ENCODE results near the gene PAPPA2. TPM values are rescaled to one million over a fixed set of nuclear protein-coding genes. Genes with fewer than 3 reads are reported as not detected.
A peak's percentile ranks its signal among the peaks of the same experiment; 100 is the strongest.

PAPPA2 gene
- total and polyA plus RNA-seq, 9 donors = 0.45 to 5.1 (median 0.56) TPM

DNA sequence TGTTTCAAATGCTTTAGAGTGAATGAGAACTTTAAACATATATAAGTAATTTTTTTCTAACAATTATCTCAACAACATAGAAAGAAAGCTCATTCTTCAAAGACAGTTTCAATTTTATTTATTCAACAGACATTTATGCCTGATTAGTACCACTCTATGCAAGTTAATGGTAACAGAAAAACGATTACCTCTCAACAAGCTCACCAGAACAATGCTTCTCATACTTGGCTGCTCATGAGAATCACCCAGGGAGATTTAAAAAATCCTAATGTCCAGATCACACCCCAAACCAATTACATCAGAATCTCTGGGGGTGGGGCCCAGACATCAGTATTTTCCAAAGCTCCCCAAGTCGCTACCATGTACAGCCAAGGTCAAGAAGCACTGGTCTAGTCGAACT lies 312.4 kb downstream of the PAPPA2 start:
- Histone ChIP-seq H3K4me1 (ENCODE audit: control insufficient read depth, insufficient read depth, low read length) (no peaks in the 10 kb centered on the region), H3K9me3 (replicated peaks; ENCODE audit: control insufficient read depth, low read depth, low read length) (no peaks in the 10 kb centered on the region), H3K4me3 (ENCODE audit: low read length) (no peak overlapping the region), H3K27ac (ENCODE audit: low read length) (no peak overlapping the region), H3K27me3 (ENCODE audit: control insufficient read depth, insufficient read depth, low read length) (no peaks in the 10 kb centered on the region), H3K36me3 (ENCODE audit: control insufficient read depth, insufficient read depth, low read length) (no peaks in the 10 kb centered on the region)
- no peak for DNase-seq
- 80% methylated on average over 1 of the region's 3 CpGs for WGBS (ENCODE audit: insufficient coverage)

DNA sequence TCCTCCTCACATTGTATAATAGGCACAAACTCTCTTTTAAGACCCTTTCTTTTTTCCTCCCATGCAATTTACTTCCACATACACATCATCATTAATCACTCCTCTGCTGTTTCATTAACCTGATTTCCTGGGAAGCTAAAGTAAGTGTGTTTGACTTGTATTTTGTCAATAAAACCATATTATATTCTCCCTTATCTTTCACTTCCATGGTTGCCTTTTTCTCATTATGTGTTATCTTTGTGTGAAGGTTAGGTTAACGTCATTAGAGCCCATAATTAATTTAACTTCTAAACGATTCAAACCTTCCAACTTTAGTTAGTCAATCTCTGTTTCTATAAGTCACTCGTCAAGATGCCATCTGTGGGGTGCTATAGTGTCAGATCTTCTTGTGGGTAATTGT lies 313.0 kb downstream of the PAPPA2 start:
- Histone ChIP-seq H3K4me3 (ENCODE audit: low read length) (no peak overlapping the region), H3K4me1 (ENCODE audit: control insufficient read depth, insufficient read depth, low read length) (no peaks in the 10 kb centered on the region), H3K27me3 (ENCODE audit: control insufficient read depth, insufficient read depth, low read length) (no peaks in the 10 kb centered on the region), H3K9me3 (replicated peaks; ENCODE audit: control insufficient read depth, low read depth, low read length) (no peaks in the 10 kb centered on the region), H3K36me3 (ENCODE audit: control insufficient read depth, insufficient read depth, low read length) (no peaks in the 10 kb centered on the region), H3K27ac (ENCODE audit: low read length) (no peak overlapping the region)
- no peak for DNase-seq
- no CpG with 5 or more reads among the region's 3 CpGs for WGBS (ENCODE audit: insufficient coverage)

DNA sequence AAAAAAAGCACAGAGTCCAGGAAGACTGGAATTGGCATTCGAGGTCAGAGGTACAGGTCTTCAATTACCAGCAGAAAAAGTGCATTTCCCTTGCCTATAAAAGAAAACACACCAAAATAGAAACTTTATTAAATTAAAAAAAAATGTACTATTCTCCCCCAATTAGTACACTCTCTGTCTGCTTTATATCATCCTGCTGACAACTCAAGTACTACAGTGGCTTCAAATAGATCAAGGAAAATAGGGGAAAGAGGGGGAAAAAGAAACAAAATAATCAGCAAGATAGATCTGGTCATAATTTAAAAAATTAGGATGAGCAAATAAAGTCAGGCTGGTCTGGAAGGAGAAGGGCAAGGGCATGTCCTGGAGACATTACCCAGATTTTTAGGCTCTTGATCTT lies 315.1 kb downstream of the PAPPA2 start:
- Histone ChIP-seq H3K4me3 (ENCODE audit: low read length) (no peak overlapping the region), H3K27me3 (ENCODE audit: control insufficient read depth, insufficient read depth, low read length) (no peaks in the 10 kb centered on the region), H3K36me3 (ENCODE audit: control insufficient read depth, insufficient read depth, low read length) (no peaks in the 10 kb centered on the region), H3K4me1 (ENCODE audit: control insufficient read depth, insufficient read depth, low read length) (no peaks in the 10 kb centered on the region), H3K9me3 (replicated peaks; ENCODE audit: control insufficient read depth, low read depth, low read length) (no peaks in the 10 kb centered on the region), H3K27ac (ENCODE audit: low read length) (no peak overlapping the region)
- DNase-seq = no peak
- no CpG with 5 or more reads among the region's 1 CpG for WGBS (ENCODE audit: insufficient coverage)

DNA sequence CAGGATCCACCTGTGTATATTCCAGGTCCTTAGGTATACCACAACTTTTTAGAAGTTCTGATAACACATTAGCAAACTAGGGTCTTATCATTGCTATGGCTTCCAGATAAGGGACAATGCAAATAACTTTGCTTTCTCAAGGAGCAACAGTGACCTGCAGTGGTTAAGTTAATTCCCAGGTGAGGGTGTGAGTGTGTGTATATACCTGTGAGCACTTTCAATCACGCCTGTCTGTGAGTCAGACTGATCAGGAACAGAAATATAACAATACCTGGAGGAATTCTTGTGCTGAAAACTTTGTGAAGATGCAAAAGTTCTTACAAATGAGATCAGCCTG lies 317.0 kb downstream of the PAPPA2 start:
- Histone ChIP-seq H3K36me3 (ENCODE audit: control insufficient read depth, insufficient read depth, low read length) (no peaks in the 10 kb centered on the region), H3K27me3 (ENCODE audit: control insufficient read depth, insufficient read depth, low read length) (no peaks in the 10 kb centered on the region), H3K27ac (ENCODE audit: low read length) (no peak overlapping the region), H3K4me3 (ENCODE audit: low read length) (no peak overlapping the region), H3K4me1 (ENCODE audit: control insufficient read depth, insufficient read depth, low read length) (no peaks in the 10 kb centered on the region), H3K9me3 (replicated peaks; ENCODE audit: control insufficient read depth, low read depth, low read length) (no peaks in the 10 kb centered on the region)
- no peak for DNase-seq
- 33% methylated on average over 1 of the region's 1 CpG for WGBS (ENCODE audit: insufficient coverage)

DNA sequence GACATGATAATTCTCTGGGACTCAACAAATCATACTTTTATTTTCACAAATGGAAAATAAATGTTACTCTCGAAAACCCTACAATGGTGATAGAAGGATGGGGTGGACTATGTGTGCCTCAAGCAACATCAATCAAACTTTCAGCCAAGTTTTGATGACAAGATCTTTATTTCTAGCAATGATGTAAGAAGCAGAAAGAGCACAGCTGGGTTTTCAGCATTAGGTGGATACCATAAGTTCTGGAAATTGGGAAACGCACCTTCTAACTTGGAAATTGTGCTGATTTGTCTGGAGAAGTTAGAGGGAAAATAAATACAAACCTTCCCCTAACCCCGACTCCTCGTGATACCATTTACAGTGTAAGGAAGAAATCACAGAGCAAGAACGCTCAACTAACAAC lies 320.3 kb downstream of the PAPPA2 start:
- H3K27me3 ChIP-seq (ENCODE audit: control insufficient read depth, insufficient read depth, low read length) = no peaks in the 10 kb centered on the region
- H3K4me1 ChIP-seq (ENCODE audit: control insufficient read depth, insufficient read depth, low read length) = peaks cover 3% of the 10 kb centered on the region
- H3K9me3 ChIP-seq (replicated peaks; ENCODE audit: control insufficient read depth, low read depth, low read length) = no peaks in the 10 kb centered on the region
- WGBS (ENCODE audit: insufficient coverage) = no CpG with 5 or more reads among the region's 5 CpGs
- no peak overlapping the region for H3K27ac ChIP-seq (ENCODE audit: low read length)
- no peaks in the 10 kb centered on the region for H3K36me3 ChIP-seq (ENCODE audit: control insufficient read depth, insufficient read depth, low read length)
- H3K4me3 ChIP-seq (ENCODE audit: low read length) = no peak overlapping the region
- DNase-seq = no peak

DNA sequence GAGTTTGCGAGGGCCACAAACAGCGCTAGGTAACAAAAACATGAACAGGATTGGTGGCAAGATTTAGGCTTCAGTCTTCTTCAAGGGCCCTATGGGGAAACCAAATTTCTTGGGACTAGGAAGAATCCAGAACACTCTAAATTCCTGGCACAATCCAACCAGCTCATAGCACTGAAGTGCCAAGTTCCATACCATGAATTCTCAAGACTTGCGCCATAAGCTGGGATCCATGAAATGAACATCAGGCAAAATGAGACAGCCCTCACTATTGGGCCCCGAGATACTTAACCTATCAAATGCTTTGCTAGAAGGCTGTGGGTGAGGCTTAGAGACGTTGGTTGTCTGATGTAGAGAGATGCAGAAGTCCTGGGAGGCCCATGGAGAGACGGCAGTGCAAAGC lies 322.1 kb downstream of the PAPPA2 start:
- no peaks in the 10 kb centered on the region for H3K27me3 ChIP-seq (ENCODE audit: control insufficient read depth, insufficient read depth, low read length)
- peaks cover 3% of the 10 kb centered on the region for H3K4me1 ChIP-seq (ENCODE audit: control insufficient read depth, insufficient read depth, low read length)
- DNase-seq = no peak
- H3K36me3 ChIP-seq (ENCODE audit: control insufficient read depth, insufficient read depth, low read length) = no peaks in the 10 kb centered on the region
- no peaks in the 10 kb centered on the region for H3K9me3 ChIP-seq (replicated peaks; ENCODE audit: control insufficient read depth, low read depth, low read length)
- no peak overlapping the region for H3K27ac ChIP-seq (ENCODE audit: low read length)
- H3K4me3 ChIP-seq (ENCODE audit: low read length) = no peak overlapping the region
- WGBS (ENCODE audit: insufficient coverage) = 81% methylated on average over 4 of the region's 6 CpGs

DNA sequence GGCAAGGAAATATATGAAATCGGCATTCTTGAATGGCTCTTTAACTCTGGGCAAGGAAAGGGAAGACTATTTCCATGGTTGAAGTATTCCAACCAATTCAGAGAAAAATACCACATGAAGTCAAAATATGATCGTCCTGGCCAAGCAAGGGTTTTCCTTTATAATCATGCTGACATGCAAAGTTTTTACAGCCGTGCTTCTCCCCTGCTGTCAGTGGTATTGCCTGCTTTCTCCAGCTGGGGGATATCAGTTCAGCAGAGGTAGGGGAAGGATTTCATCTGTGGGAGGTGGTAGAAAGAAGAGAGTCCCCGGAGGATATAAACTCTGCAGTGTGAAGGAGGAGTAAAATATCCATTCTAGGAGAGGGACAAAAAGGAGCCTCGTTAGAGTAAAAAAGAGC lies 322.8 kb downstream of the PAPPA2 start:
- 0% methylated on average over 1 of the region's 5 CpGs for WGBS (ENCODE audit: insufficient coverage)
- Histone ChIP-seq H3K4me3 (ENCODE audit: low read length) (no peak overlapping the region), H3K4me1 (ENCODE audit: control insufficient read depth, insufficient read depth, low read length) (peaks cover 3% of the 10 kb centered on the region), H3K36me3 (ENCODE audit: control insufficient read depth, insufficient read depth, low read length) (no peaks in the 10 kb centered on the region), H3K27ac (ENCODE audit: low read length) (no peak overlapping the region), H3K27me3 (ENCODE audit: control insufficient read depth, insufficient read depth, low read length) (no peaks in the 10 kb centered on the region), H3K9me3 (replicated peaks; ENCODE audit: control insufficient read depth, low read depth, low read length) (no peaks in the 10 kb centered on the region)
- DNase-seq = peak; percentile 71

DNA sequence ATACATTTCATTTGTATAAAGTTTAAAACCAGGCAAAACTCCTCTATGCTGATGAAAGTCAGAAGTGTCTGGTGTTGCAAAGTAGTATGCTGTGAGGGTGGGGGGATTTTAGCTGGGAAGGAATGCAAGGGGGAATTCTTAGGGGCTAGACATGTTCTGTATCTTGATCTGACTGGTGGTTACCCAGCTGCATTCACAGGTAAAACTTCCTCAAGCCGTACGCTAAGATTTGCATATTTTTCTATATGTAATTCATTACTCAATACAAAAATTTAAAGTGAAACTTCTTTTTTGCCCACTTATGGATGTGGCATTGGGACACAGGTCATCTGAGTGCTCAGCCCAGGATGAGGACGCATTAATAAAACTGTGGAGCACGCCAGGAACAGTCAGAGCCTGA lies 323.3 kb downstream of the PAPPA2 start:
- H3K36me3 ChIP-seq (ENCODE audit: control insufficient read depth, insufficient read depth, low read length) = no peaks in the 10 kb centered on the region
- H3K9me3 ChIP-seq (replicated peaks; ENCODE audit: control insufficient read depth, low read depth, low read length) = no peaks in the 10 kb centered on the region
- H3K4me3 ChIP-seq (ENCODE audit: low read length) = no peak overlapping the region
- H3K4me1 ChIP-seq (ENCODE audit: control insufficient read depth, insufficient read depth, low read length) = peaks cover 3% of the 10 kb centered on the region
- peak; percentile 28 for DNase-seq
- 42% methylated on average over 2 of the region's 4 CpGs for WGBS (ENCODE audit: insufficient coverage)
- no peaks in the 10 kb centered on the region for H3K27me3 ChIP-seq (ENCODE audit: control insufficient read depth, insufficient read depth, low read length)
- H3K27ac ChIP-seq (ENCODE audit: low read length) = no peak overlapping the region

DNA sequence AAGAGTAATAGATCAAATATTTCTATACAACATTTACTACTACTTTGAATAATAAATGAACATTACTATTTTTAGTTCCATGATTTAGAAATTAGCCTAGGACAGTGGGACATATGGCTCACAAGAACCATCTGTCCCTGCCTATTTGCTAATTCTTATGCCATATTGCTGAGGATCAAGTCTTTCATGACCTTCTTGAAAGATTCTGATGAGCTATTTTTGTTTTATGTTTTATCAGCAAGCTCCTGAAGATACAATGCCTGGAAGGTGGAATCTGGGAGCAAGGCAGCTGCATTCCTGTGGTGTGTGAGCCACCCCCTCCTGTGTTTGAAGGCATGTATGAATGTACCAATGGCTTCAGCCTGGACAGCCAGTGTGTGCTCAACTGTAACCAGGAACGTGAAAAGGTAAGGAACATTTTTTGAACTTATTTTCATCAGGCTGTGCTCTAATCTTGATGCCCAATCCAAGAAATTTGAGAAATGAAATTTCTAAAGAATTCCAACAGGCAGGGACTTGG lies 326.7 kb downstream of the PAPPA2 start:
- H3K4me1 ChIP-seq (ENCODE audit: control insufficient read depth, insufficient read depth, low read length) = peaks cover 3% of the 10 kb centered on the region
- no peak overlapping the region for H3K4me3 ChIP-seq (ENCODE audit: low read length)
- H3K36me3 ChIP-seq (ENCODE audit: control insufficient read depth, insufficient read depth, low read length) = no peaks in the 10 kb centered on the region
- no peak for DNase-seq
- no peaks in the 10 kb centered on the region for H3K9me3 ChIP-seq (replicated peaks; ENCODE audit: control insufficient read depth, low read depth, low read length)
- H3K27me3 ChIP-seq (ENCODE audit: control insufficient read depth, insufficient read depth, low read length) = no peaks in the 10 kb centered on the region
- WGBS (ENCODE audit: insufficient coverage) = 71% methylated on average over 1 of the region's 1 CpG
- H3K27ac ChIP-seq (ENCODE audit: low read length) = no peak overlapping the region

DNA sequence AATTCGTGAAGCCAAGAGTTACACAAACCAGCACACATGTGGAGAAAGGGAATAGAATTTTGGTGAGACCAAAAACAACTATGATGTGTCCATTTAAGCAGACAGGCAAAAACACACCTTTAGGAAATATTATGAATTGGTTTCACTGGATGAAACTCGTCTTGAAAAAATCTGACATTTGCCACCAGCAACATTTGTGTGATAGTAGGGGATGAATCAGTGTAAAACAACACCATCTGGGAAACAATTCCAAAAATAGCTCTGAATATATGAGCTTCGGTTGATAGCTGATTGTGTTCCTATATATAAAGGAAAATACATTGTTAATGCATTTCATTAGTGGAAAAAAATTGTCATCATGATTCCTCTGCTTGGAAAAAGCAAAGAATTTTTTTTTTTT lies 327.8 kb downstream of the PAPPA2 start:
- peak; percentile 46 for DNase-seq
- no peaks in the 10 kb centered on the region for H3K27me3 ChIP-seq (ENCODE audit: control insufficient read depth, insufficient read depth, low read length)
- no peaks in the 10 kb centered on the region for H3K9me3 ChIP-seq (replicated peaks; ENCODE audit: control insufficient read depth, low read depth, low read length)
- no peak overlapping the region for H3K27ac ChIP-seq (ENCODE audit: low read length)
- H3K4me1 ChIP-seq (ENCODE audit: control insufficient read depth, insufficient read depth, low read length) = peaks cover 3% of the 10 kb centered on the region
- no peak overlapping the region for H3K4me3 ChIP-seq (ENCODE audit: low read length)
- no CpG with 5 or more reads among the region's 3 CpGs for WGBS (ENCODE audit: insufficient coverage)
- no peaks in the 10 kb centered on the region for H3K36me3 ChIP-seq (ENCODE audit: control insufficient read depth, insufficient read depth, low read length)

DNA sequence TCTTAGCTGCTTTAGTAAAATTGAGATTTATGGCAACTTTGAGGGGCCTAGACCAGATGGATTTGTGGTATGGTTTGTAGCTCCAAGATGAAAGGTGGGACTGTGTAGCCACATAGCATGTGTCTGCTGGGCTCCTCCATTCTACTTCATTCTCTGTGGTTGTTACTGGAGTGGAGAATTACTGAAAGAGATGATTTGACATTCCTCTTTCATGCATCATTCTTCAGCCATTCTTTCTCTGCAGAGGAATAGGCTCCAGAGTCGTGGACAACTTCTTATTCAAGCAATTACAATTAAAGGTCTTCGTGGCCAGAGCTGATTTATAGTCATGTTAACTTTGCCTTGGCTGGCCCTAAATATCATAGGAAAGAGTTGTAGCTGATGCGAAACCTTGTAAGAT lies 328.9 kb downstream of the PAPPA2 start:
- no CpG with 5 or more reads among the region's 3 CpGs for WGBS (ENCODE audit: insufficient coverage)
- Histone ChIP-seq H3K36me3 (ENCODE audit: control insufficient read depth, insufficient read depth, low read length) (no peaks in the 10 kb centered on the region), H3K9me3 (replicated peaks; ENCODE audit: control insufficient read depth, low read depth, low read length) (no peaks in the 10 kb centered on the region), H3K4me3 (ENCODE audit: low read length) (no peak overlapping the region), H3K27me3 (ENCODE audit: control insufficient read depth, insufficient read depth, low read length) (no peaks in the 10 kb centered on the region), H3K4me1 (ENCODE audit: control insufficient read depth, insufficient read depth, low read length) (no peaks in the 10 kb centered on the region), H3K27ac (ENCODE audit: low read length) (no peak overlapping the region)
- DNase-seq = no peak
